ENCODE results near the gene CYTIP.

Gene CYTIP

DNA sequence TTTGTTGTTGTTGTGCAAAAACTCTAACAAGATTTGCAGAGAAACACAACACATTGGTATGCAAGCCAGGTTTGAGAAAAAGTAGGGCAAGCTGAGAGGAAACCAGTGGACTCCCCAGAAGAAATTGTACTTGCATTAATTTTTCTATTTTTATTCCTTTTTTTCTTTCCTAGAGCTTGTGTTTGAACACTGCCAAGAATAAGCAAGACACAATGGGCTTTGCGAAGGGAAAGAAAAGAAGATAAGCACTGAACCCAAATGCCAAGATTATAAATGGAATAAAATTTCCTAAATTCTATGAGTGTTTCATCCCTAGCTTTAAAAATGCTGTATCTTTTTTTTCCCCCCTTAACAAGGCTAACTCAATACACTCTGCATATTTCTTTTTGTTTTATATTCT lies 17.0 kb upstream of the CYTIP start:
- DNase-seq, result no peak

GRCh38 chr2:157460384-157460837 lies 16.5 kb upstream of the CYTIP start:
- no peak for DNase-seq

DNA sequence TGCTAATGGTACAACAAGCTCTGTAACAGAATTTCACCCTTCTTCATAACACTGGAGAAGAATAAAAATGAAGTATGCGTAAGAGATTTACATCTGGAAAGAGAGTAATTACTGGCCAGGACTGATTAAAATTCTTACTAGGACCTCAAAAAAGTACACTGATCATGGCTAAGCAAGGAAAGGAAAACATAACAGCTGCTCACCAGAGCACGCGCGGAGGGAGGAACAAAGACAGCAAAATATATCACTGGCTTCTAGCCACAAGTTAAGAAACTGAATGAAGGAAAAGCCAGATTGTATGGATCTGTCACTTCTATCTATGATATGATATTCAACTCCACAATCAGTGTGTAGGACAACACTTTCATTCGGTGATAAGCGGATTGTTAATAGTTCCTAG lies 15.6 kb upstream of the CYTIP start:
- no peak for DNase-seq

DNA sequence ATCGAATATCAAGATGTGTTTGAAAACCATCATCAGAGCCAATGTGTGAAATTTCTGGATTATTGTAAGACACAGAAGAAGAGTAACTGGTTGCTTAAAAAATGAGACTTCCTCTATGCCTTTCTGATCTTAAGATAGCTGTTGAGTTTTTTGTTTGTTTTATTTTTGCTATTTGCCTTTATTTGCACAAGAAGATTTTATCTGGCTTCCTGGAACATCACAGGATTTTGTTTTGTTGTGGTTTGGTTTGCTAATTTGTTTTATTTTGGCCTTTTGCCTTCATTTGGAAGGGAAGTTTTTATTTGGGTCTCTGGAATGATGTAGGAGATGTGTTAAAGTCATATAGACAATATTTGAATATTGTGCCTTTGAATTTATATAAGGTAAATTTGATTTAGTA lies 3.9 kb upstream of the CYTIP start:
- DNase-seq, result no peak

DNA sequence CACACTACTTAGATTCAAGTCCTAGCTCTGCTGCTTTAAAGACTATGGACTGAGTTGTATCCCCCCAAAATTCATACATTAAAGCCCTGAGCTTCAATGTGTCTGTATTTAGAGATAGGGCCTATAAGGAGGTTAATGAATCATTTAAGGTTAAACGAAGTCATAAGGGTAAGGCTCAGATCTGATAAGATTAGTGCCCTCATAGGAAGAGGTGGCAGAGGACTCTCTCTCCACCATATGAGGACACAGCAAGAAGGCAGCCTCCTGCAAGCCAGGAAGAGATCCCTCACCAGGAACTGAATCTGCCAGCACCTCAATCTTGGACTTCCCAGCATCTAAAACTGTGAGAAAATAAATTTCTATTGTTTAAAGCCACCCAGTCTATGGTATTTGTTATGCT lies 3.1 kb upstream of the CYTIP start:
- DNase-seq, result no peak

- no peak for DNase-seq
Observed at GRCh38 chr2:157444641-157445040, 752 bp upstream of the CYTIP start.

GRCh38 chr2:157443090-157443489 lies 799 bp downstream of the CYTIP start:
- DNase-seq, result no peak

DNA sequence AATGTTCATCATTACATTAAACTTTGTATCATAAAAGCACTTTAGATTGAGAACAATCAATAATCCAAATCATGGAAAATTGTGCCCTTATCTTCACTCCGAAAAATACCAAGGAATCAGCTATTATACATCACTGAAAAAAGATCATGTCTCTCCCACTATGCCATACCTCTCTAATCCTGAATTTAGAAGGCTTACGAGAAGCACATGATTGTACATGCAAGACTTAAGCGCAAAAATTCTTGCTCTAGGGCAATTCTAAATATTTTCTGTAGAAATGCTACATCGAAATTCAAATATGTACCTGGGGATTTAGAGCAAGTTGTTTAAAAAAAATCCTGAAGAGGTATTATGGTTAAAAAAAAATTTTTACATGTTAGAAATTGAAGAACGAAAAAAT lies 1.3 kb downstream of the CYTIP start:
- DNase-seq, result no peak

DNA sequence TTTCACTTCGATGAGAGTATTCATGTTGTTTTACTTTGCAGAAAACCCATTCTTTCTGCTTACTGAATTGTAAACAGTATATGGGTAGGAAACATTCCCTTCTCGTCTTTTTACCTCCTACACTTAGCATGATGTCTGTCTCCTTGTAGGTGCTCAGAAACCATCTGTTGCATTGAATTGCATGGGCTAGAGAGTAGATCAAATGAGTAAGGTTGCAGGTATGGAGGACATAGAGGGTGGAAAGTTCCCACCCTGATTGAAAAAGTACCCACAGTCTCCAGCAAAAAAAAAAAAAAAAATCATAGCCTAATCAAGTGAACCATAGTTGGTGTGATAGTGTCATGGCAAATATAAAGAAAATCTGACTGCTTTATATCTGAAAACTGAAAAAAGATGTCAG lies 1.7 kb downstream of the CYTIP start:
- no peak for DNase-seq

DNA sequence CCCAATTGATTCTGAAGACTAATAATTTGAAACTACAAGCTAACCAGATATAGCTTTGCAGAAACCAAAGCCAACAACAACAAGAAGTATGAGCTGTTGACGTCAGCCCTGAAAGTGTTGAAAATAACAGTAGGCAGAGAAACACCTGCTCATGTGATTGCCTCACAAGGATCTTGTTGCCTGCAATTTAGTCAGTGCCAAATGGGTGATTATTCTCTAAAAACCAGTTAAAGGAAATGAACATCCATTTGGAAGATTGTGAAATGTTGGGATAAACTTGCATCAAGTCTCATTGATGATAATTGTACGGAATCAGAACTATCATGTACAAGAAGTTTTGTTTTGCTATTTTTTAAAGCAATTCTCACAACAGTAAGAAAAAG lies 2.8 kb downstream of the CYTIP start:
- no peak for DNase-seq

DNA sequence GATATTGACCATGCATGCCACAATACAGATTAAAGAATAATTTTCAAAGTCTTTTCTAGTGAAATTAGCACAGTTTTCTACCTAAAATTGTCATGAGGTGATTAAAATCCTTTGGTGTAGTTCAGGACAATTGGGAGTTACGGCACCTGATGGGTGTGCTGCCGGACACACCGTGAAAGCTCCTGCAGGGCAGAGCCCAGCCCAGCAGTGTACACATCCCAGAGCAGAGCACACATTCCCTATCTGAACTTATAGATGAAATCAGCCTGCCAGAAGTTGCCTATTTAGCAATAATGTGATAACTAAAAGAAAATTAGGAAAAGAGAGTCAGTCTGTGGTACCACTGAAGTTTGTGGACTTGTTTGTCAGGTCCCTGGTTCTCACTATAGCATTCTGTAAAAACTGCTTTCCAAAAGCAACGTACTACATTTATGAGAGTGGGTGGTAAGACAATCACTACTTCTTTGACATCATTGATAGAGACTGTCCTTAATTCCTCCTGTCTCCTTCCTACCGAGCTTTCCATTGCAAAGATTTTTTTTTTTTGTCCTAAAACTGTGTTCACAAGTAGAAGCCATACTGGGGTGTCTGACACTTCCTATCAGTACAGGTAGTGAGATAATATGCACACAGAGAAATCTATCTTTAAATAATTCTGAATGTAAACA lies 3.4 kb downstream of the CYTIP start:
- no peak for DNase-seq

DNA sequence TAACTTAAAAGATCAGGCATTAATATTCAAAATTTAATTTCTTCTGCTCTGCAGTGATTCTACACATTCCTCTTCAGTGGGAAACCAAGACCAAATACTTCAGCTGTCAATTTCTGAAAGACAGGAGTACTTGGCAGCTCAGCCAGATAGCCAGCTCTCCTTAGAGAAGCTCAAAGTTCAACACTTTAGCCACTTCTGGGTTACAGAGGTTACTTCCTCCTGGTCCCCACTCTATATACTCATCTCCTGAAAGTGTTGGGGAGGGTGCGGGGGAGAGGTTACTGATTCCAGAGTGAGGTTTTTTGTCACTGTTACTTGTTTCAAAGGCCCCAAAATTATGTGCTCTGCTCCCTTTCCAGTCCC lies 4.1 kb downstream of the CYTIP start:
- no peak for DNase-seq

DNA sequence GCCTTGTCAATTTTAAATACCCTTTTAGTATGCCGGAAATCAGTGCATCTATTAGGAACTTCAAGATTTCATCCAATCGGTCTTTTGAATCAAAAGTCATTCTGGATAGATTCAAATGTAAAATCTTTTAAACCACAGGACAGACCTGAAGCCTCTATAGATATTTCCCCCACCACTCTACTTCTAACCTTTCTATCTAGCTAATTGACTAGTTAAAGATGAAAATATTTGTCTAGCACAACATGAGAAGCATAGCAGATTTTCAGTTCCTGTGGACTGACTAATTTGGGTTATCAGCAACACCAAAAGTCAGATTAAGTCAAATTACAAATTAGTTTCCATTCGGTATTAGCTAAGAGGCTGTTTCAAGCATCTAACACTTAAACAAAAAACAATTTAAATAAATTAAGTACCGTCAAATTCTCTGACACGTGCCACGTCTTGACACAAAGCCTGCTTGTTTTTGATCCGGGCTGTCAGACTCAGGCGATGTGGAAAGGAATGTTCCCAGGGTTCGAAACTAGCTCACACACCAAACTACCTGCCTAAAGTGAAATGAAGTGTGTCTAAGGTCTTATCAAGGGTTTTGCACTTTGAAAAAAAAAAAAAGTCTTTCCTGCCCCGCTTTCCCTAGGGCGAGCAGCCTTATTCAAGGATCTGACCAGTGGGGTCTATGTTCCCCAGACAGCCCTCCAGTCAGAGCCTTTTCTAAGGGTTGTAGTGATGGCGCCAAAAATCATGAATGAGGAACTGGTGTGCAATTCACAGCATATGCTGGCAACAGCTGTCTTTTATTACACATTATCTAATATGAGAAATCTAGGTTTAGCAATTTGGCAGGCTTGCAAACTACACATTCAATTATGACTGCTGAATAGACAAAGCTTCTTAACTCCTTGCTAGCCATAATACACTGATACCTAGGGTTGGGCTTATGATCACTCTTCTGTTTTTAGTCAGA lies 4.7 kb downstream of the CYTIP start:
- DNase-seq, result no peak

GRCh38 chr2:157433394-157433793 lies 10.5 kb downstream of the CYTIP start:
- no peak for DNase-seq

GRCh38 chr2:157432475-157433106 lies 11.3 kb downstream of the CYTIP start:
- DNase-seq, result no peak

DNA sequence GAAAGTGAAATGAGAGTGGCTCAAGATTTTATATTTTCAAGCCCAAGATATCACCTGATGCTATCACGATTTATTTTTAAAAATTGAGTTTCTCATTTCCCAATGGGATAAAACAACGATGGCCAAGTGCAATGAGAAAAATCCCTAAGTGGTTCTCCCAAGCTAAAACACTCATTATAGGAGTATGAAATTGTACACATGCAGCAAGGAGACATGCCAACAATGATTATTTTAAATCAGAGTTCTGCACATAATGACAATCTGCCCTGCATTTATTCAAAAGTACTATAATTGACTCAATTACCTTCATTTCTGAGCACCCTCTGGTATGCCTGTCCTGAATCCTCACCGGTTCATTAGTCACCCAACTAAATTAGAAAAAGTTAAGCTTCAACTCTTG lies 12.7 kb downstream of the CYTIP start:
- DNase-seq, result no peak

- no peak for DNase-seq
Observed at GRCh38 chr2:157428500-157429175, 15.3 kb downstream of the CYTIP start.

GRCh38 chr2:157427922-157428303 lies 16.0 kb downstream of the CYTIP start:
- no peak for DNase-seq

DNA sequence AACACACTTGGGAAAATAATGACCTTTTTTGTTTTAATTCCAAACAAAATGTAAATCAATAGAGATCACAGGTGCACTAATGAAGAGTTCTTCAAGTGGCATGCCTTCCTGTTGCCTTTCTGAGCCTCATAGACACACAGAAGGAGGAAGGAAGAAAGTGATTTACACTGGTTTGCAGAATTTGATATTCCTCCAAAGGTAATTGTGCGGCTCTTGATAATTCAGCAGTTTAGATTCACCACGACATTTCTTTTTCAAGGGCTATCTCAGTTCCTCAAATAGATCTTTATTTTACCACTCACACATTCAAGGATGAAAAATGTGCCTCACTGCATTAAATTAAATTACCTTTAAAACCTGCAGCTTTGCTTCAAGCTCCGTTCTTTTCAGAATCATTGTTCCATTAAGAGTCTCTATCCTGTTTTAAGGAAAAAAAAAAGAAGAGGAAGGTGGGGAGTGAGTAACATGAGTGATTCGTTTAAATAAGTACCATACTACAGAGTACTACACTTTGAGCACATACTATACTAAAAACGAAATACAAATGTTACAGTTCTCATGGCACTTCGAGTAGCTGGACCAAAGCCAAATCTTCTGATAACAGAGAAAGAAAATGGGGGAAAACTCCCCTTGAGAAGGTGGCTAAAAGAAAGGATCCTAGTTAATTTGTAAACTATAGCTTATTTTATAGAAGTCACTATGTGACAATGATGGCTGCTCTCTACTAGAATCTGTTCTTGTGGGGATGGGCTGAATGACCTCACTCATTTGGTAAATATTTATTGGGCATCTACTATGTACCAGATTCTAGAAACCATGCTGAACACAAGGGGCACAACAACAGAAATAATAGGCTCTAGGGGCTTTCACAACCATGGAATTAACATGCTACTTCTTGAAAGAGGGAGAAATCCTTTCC lies 16.6 kb downstream of the CYTIP start:
- DNase-seq, result no peak

GRCh38 chr2:157426477-157426994 lies 17.4 kb downstream of the CYTIP start:
- no peak for DNase-seq

GRCh38 chr2:157424374-157424773 lies 19.5 kb downstream of the CYTIP start:
- no peak for DNase-seq

DNA sequence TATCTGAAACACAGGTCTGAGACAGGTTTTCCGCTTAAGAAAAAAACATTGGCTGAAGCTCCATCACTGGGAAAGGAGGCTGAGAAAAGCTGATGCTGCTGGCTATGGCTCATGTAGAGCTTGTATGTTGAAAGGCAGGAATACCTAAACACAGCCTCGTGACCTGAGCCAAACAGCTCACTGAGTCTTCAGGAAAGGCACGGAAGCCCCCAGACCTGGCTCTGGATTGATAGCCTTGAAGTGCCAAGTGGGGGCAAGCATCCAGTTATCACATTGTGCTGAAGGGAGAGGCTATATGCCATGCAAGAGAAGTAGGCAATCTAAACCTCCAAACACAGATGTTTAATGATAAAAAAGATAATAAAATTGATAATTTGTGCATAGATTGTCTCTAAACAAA lies 21.9 kb downstream of the CYTIP start:
- DNase-seq, result no peak

All from NCI-H774 (cell line).